GM12872 (cell line): ENCODE measurements around the gene GTF3C2.

Source experiments
- TF ChIP-seq, protein P1 (sequence below): IDR thresholded peaks from 3 replicates; pipeline ENCODE4 v1.5.1; 2011; ENCODE audit warnings: low read depth, mild to moderate bottlenecking, low read length, moderate library complexity; ENCODE audit not compliant: insufficient read depth

Gene GTF3C2

GRCh38 chr2:27353762-27354596 lies 2.6 kb downstream of the GTF3C2 start:
- TF ChIP-seq, protein P1, sequence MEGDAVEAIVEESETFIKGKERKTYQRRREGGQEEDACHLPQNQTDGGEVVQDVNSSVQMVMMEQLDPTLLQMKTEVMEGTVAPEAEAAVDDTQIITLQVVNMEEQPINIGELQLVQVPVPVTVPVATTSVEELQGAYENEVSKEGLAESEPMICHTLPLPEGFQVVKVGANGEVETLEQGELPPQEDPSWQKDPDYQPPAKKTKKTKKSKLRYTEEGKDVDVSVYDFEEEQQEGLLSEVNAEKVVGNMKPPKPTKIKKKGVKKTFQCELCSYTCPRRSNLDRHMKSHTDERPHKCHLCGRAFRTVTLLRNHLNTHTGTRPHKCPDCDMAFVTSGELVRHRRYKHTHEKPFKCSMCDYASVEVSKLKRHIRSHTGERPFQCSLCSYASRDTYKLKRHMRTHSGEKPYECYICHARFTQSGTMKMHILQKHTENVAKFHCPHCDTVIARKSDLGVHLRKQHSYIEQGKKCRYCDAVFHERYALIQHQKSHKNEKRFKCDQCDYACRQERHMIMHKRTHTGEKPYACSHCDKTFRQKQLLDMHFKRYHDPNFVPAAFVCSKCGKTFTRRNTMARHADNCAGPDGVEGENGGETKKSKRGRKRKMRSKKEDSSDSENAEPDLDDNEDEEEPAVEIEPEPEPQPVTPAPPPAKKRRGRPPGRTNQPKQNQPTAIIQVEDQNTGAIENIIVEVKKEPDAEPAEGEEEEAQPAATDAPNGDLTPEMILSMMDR: no peak

DNA sequence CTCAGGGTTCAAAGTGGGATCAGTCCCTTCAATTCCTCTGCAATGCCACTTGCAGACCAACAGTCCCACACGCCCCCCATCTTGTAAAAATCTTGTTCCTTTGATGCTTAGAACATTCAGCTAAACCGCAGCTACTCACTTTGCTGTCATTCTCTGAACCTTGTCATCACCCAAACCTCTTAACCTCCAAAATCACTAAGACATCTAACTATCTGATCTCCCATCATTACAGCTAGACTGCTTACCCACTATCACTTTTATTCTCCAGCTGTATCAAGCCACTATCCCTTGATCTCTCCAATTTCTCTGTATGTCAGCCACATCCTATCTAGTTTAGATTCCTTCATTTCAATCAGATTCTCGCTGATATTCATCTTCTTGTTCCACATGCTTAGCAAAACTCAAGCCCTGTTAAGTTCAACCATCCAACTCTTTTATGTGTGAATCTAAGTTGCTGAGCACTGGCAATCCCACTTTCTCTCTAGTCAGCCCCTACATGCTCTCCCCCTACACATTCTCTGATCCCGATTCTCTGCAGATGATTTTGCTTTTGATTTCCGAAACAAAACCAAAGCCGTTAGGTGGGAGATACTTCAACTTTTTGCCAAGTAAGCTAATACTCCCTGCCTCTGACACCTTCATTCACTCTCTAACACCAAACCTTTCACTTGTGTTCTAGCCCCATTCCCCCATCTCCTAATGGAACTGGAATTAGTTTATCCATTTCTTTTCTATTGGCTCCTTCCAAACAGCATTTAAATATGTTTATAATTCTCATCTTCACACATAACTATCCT lies 4.6 kb downstream of the GTF3C2 start:
- TF ChIP-seq, protein P1: no peak

DNA sequence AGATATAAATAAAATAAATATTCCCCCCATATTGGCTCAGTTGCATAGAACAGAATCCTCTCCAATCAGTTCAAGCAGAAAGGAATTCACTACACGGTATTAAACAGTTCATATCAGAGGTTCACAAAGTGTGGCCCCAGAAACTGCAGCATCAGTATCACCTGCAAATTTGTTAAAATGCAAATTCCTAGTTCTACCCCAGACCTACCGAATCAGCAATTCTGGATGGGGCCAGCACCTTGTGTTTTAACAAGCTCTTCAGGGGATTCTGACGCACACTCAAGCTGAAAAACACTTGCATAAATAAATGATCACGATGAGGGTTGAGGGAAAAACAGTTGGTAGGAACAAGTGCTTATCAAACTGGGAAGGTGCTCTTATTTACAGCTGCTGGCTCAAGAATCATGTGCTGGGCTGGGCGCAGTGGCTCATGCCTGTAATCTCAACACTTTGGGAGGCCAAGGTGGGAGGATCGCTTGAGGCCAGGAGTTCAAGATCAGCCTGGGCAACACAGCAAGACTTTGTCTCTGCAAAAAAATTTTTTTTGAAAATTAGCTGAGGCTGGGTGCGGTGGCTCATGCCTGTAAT lies 6.4 kb downstream of the GTF3C2 start:
- TF ChIP-seq, protein P1: no peak

DNA sequence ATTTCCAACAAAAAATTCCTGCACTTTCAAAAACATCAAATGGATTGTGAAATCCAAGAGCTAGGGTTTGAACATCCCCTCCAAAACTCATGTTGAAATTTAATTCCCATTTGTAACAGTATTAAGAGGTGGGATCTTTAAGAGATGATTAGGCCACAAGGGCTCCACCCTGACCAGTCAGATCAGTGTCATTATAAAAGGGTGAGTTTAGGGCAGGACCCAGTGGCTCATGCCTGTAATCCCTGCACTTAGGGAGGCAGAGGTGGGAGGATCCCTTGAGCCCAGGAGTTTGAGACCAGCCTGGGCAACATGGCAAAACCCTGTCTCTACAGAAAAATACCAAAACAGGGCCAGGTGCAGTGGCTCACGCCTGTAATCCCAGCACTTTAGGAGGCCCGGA lies 8.9 kb downstream of the GTF3C2 start:
- TF ChIP-seq, protein P1: no peak

DNA sequence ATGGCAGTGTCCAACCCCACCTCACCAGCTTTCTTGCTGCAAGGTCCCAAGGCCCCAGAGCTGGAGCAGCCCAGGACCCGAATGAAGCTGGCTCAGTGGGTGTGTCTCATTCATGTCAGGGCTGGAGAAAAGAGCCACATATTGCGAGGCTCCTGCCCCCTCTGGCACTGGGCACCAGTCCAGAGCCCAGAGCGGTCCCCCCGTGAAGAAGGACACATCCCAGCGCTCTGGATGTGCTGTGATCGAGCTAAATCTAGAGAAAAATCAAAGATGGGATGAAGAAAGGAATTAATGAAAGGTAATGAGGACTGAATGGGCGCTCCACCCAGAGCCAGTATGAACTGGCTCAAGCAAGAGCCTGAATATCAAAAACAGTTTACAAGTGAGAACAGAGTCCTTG lies 20.4 kb downstream of the GTF3C2 start:
- TF ChIP-seq, protein P1: no peak

GRCh38 chr2:27335311-27335710 lies 21.3 kb downstream of the GTF3C2 start:
- TF ChIP-seq, protein P1: no peak

GRCh38 chr2:27324720-27325119 lies 31.8 kb downstream of the GTF3C2 start:
- TF ChIP-seq, protein P1: no peak
